ENCODE data around the gene LTB4R2.

LTB4R2 gene, protein sequence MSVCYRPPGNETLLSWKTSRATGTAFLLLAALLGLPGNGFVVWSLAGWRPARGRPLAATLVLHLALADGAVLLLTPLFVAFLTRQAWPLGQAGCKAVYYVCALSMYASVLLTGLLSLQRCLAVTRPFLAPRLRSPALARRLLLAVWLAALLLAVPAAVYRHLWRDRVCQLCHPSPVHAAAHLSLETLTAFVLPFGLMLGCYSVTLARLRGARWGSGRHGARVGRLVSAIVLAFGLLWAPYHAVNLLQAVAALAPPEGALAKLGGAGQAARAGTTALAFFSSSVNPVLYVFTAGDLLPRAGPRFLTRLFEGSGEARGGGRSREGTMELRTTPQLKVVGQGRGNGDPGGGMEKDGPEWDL

DNA sequence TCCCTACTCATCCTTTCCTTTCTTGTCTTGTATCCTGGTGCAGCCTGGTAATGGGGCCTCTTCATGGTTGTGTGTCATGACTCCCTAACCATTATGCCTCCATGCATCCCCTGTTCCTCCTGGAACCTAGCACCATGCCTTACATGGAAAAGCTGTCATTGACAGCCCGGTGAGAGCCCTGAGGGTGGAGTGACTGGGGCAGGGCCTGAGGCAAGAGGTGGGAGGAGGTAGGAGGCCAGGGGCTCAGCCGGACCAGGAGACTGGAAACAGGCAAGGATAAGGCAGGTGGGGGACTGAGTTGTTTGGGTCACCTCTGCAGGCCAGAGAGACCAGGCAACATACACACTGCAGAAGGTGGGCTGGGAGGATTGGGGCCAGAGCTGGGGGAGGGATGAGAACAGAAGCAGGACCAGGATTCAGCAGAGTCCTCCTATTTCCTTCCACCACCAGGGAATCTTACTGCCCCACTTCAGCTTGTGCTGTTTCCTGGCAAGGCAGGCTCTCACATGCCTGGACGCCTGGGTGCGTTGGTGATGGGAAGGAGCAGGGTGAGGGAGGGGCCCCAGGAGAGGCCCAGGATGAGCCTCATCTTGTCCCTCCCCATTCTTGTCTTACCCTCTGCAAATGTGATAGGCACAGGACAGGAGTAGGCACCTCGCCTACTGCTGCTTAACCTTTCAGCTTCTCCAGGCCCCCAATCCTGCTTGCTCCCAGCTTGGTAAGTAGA is at the start of gene LTB4R2:
TSS of gene LTB4R2 (plus strand) at position 603 of the 727 bp plus-strand sequence. CDS start 525 bp downstream, outside the sequence.
- Mint-ChIP-seq H3K27me3 (ENCODE audit: low read depth) (no peaks in the 10 kb centered on the region), H3K9me3 (no peaks in the 10 kb centered on the region), H3K4me1 (ENCODE audit: low read depth) (peaks cover 54% of the 10 kb centered on the region), H3K27ac (peak within 1 kb of the TSS; percentile 89), H3K36me3 (ENCODE audit: low read depth) (peaks cover 47% of the 10 kb centered on the region), H3K4me3 (peak within 1 kb of the TSS; percentile 82)

DNA sequence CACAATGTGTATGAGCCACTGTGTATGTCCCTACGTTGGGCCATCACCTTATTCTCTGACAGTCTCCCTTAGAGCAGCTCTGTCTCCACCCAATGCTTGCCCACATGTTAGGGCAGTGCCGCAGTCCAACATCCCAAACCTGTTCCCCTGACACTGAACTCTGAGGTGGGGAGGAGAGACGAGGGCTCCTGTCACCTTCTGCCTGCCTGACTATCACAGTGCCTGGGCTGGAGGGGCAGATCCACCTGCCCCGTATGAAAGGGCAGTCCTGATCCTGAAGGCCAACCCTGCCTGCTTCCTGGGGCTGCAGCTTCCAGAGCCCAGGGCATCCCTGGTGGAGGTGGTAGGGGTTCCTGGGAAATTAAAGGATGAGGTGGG is 49.2 kb upstream of the LTB4R2 start:
- H3K27ac Mint-ChIP-seq, result no peak overlapping the region
- H3K36me3 Mint-ChIP-seq (ENCODE audit: low read depth), result peaks cover 3% of the 10 kb centered on the region
- no peaks in the 10 kb centered on the region for H3K27me3 Mint-ChIP-seq (ENCODE audit: low read depth)
- no peaks in the 10 kb centered on the region for H3K9me3 Mint-ChIP-seq
- H3K4me1 Mint-ChIP-seq (ENCODE audit: low read depth), result no peaks in the 10 kb centered on the region
- no peak overlapping the region for H3K4me3 Mint-ChIP-seq

DNA sequence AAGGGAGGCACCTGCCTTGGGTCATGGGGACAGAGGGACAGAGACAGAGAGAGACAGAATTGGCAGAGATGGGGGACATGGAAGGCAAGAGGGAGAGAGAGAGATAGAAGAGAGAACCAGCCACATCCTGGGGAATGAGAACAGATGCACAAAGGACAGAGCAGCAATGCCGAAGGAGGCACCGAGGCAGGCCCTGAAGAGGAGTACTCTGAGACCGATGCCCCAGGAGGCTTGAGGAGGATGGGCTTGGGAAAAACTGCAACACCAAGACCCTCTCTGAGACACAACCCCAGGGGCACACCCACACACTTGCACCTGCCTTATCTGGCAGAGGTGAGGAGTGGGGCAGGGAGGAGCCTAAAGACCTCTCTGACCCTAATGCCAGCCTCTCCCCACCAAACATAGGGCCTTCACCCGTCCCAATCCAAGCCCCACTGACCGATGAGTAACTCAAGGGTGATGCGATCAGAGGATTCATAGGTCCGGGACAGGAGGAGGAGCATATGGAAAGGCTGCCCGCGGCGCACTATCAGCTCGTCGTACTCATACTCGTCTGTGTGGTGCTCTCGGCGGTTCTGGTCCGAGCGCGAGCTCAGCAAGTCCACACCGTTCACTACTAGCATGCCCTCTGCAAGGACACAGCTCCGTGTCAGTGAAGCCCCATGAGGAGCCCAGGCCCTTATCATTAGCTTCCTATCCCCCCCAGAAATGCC is 48.5 kb upstream of the LTB4R2 start:
- H3K4me1 Mint-ChIP-seq (ENCODE audit: low read depth), result no peaks in the 10 kb centered on the region

DNA sequence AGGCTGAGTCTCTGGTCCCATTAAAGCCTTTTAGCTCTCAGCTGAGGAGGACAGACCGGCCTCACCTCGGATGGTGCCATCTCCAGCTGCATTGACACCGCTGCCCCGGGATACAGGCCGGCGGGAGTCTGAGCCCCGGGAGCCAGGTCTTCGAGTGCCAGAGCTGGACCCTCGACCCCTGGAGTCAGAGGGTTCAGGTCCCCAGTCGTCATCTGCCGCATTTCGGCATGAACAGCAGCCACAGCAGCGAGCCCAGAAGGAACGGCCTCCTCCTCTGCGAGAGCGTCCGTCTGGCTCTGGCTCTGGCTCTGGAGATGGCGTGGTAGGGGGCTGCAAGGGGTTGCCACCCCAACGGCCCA is 48.0 kb upstream of the LTB4R2 start:
- Mint-ChIP-seq H3K9me3 (no peaks in the 10 kb centered on the region), H3K36me3 (ENCODE audit: low read depth) (peaks cover 13% of the 10 kb centered on the region), H3K4me1 (ENCODE audit: low read depth) (no peaks in the 10 kb centered on the region), H3K27ac (no peak overlapping the region), H3K27me3 (ENCODE audit: low read depth) (no peaks in the 10 kb centered on the region), H3K4me3 (no peak overlapping the region)

More for the DNA sequence above, 48.5 kb upstream of the LTB4R2 start:
- H3K36me3 Mint-ChIP-seq (ENCODE audit: low read depth), result peaks cover 7% of the 10 kb centered on the region
- H3K27ac Mint-ChIP-seq, result no peak overlapping the region
- no peaks in the 10 kb centered on the region for H3K27me3 Mint-ChIP-seq (ENCODE audit: low read depth)
- H3K4me3 Mint-ChIP-seq, result no peak overlapping the region
- no peaks in the 10 kb centered on the region for H3K9me3 Mint-ChIP-seq

DNA sequence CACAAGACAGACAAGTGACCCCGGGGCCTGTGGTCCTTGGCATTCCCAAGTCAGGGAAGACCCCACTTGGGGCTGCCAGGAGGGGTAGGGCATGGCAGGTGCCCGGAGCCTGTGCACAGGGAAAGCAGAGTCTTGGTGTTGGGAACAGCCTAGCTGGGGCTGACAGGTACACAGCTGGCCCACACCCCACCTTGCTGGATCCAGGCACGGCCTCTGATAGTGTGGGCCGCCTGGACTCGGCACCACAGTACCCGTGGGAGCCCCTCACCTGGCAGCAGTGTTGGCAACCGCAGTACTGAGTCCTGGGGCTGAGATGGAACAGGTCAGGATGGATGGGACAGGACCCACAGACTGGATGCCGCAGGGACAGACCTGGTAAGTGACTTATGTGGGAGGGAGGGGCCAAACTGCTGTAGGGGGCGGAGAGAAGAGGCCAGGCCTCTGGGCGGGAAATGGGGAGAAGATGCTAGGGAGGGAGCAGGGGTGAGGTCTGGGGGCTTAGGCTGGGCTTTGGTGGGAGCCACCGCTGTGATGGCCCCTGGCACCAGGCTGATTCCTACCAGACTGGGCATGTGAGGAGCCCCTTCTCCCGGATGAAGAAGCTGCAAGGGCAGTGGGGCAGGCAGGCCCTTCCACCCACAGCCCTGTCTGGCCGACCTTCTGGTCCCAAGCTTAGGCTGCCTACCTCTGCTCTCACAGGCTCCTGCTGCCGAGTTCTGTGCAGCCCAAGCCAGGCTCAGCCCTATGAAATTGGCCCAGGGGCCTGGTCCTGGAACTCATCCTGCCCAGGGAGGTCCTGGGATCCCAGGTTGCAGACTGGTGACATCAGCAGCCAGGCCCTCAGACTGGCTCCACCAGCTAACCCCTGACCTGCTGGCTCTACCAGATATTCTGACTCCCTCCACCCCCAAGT is 46.9 kb upstream of the LTB4R2 start, which contains the start of gene TGM1:
TSS of gene TGM1 (minus strand) at position 357 of the 913 bp plus-strand sequence. CDS start 825 bp downstream, outside the sequence.
- Mint-ChIP-seq H3K4me1 (ENCODE audit: low read depth) (no peaks in the 10 kb centered on the region), H3K4me3 (no peak within 1 kb of the TSS), H3K27ac (no peak within 1 kb of the TSS), H3K27me3 (ENCODE audit: low read depth) (no peaks in the 10 kb centered on the region), H3K9me3 (no peaks in the 10 kb centered on the region), H3K36me3 (ENCODE audit: low read depth) (peaks cover 17% of the 10 kb centered on the region)

DNA sequence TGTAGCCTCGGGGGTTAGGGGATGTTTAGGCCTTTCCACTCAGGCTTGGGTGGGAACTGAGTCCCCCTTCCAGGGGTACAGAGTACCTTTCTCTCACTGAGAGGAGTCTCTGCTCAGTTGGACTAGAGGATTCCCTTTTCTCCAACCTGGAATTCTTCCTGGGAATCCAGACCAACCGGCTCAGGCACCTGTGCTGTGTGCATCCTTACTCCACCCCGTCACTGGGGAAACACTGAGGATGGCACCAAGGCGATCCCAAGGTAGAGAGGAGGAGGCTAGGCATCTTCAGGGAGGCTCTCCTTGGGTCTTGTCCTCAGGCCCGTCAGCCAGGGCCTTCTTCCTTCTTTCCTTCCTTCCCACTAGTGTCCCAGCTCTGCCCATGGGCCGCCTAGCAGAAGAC is 46.1 kb upstream of the LTB4R2 start:
- Mint-ChIP-seq H3K36me3 (ENCODE audit: low read depth) (peaks cover 17% of the 10 kb centered on the region), H3K27ac (no peak overlapping the region), H3K4me1 (ENCODE audit: low read depth) (no peaks in the 10 kb centered on the region), H3K4me3 (no peak overlapping the region), H3K27me3 (ENCODE audit: low read depth) (no peaks in the 10 kb centered on the region), H3K9me3 (no peaks in the 10 kb centered on the region)

DNA sequence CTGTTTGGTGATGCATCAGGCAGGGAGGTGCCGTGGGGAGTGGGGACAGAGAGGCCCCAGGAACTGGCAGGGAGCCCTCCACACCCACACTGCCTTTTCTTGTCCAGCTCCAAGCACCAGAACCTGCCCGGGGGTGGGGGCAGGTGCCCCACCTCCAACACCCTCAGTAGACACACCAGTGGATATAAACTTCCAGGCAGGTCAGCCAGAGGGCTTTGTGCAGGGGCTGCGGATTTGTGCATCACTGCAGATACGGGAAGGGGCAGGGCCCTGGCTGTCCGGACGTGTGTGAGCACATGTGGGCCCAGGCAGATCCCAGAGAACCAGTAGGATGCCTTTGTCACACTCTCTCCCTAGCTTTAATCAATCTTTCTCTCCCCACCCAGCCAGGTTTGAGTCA is 45.6 kb upstream of the LTB4R2 start:
- Mint-ChIP-seq H3K4me3 (no peak overlapping the region), H3K36me3 (ENCODE audit: low read depth) (peaks cover 21% of the 10 kb centered on the region), H3K27ac (no peak overlapping the region), H3K4me1 (ENCODE audit: low read depth) (no peaks in the 10 kb centered on the region), H3K9me3 (no peaks in the 10 kb centered on the region), H3K27me3 (ENCODE audit: low read depth) (no peaks in the 10 kb centered on the region)

DNA sequence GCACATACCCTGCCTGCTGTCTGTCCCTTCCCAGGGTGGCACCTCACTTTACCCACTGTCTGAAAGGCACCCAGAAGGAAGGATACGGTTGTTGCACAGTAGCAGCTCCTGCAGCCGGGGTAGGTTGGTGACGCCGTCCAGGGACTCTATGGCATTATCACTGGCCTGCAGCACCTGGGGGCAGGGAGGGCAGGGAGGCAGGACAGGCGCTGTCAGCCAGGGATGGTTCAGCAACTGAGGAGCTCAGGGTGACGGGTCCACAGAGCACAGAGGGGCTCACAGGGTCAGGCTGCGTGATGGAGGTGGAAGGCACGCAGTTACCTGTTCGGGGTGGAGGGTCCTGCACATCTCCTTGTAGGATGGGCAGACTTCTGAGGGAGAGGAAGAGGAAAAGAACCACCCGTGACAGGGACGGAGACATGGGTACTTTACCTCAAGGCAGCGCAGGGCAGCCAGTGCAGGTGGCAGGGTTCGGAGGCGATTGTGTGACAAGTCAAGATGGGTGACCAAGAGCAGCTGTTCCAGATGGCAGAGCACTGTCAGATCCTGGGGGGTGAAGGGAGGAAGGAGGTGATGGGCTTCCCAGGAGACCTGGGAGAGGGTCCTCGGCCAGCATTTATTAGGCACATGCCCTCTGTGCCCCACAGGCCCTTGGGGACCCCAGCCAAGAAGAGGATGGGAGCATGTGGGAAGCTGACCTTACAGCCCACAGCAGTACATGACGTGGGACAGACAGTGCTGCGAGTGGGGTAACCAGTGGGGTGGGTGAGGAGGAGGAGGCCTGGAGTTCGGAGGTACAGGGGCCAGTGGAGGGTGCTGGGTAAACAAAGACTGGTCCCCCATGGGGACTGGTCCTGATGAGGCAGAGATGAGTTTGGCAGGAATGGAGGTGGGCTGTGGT is 43.3 kb upstream of the LTB4R2 start:
- Mint-ChIP-seq H3K27ac (no peak overlapping the region), H3K4me3 (no peak overlapping the region), H3K9me3 (no peaks in the 10 kb centered on the region), H3K27me3 (ENCODE audit: low read depth) (no peaks in the 10 kb centered on the region), H3K36me3 (ENCODE audit: low read depth) (peaks cover 24% of the 10 kb centered on the region), H3K4me1 (ENCODE audit: low read depth) (peaks cover 11% of the 10 kb centered on the region)

DNA sequence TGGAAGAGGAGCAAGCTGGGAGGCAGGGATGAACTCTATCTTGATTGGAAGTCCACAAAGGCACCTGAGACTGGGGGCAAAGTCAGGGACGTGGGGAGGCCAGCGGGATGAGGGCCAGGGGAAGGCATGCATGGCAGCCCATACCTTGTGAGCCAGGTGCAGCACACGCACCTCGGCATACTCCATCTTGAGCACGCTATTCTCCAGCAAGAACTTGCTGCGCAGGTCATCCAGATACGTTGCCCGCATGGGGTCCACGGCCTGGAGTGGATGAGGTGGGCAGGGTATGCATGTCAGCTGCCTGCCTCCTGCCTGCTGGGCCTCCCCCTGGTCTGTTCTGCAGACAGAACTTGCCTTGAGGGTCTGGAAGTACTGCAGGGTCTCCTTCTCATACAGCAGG is 42.4 kb upstream of the LTB4R2 start:
- Mint-ChIP-seq H3K27ac (no peak overlapping the region), H3K36me3 (ENCODE audit: low read depth) (peaks cover 27% of the 10 kb centered on the region), H3K9me3 (no peaks in the 10 kb centered on the region), H3K4me1 (ENCODE audit: low read depth) (peaks cover 20% of the 10 kb centered on the region), H3K4me3 (no peak overlapping the region), H3K27me3 (ENCODE audit: low read depth) (no peaks in the 10 kb centered on the region)

DNA sequence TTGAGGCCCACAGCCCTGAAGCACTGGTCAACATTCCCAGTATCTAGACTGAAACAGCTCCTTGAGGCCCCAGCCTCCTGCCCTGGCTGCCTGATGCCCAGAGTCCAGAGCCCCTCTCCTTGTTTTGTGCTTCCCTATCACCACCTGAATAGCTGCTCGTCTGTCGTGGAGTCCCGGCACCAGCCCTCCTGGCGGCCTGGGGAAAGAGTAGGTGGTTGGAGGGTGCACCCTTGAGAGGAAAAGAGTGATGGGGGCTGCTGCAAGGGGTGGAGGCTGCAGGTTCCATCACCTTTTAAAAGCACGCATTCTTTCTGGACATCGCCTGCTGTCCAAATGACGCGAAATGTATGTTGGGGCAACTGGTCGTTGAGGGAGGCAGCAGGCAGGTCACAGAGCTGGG is 41.7 kb upstream of the LTB4R2 start:
- no peak overlapping the region for H3K27ac Mint-ChIP-seq
- peaks cover 27% of the 10 kb centered on the region for H3K36me3 Mint-ChIP-seq (ENCODE audit: low read depth)

DNA sequence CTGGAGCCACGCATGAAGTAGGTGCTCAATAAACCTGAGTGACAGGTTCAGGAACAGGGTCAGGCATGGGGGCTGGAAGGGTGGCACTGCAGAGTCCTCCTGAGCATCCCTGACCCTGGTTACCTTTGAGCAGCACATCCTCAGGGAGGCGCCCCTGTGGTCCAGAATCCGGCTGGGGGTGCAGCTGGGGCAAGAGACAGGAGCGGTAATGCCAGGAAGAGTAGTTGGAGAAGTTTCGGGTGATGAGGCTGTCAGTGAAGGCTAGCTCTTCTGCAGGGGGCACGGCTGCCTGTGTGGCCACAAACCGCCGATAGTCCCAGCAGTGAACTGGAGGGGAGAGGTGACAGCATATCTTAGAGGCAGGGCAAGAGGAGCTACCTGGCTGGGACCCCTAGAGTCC is 40.6 kb upstream of the LTB4R2 start:
- no peaks in the 10 kb centered on the region for H3K27me3 Mint-ChIP-seq (ENCODE audit: low read depth)
- H3K36me3 Mint-ChIP-seq (ENCODE audit: low read depth), result peaks cover 27% of the 10 kb centered on the region
- no peak overlapping the region for H3K4me3 Mint-ChIP-seq
- H3K27ac Mint-ChIP-seq, result no peak overlapping the region
- H3K9me3 Mint-ChIP-seq, result no peaks in the 10 kb centered on the region
- H3K4me1 Mint-ChIP-seq (ENCODE audit: low read depth), result peaks cover 35% of the 10 kb centered on the region

More for the DNA sequence above, 41.7 kb upstream of the LTB4R2 start:
- H3K27me3 Mint-ChIP-seq (ENCODE audit: low read depth), result no peaks in the 10 kb centered on the region
- H3K4me1 Mint-ChIP-seq (ENCODE audit: low read depth), result peaks cover 24% of the 10 kb centered on the region
- H3K9me3 Mint-ChIP-seq, result no peaks in the 10 kb centered on the region
- no peak overlapping the region for H3K4me3 Mint-ChIP-seq

DNA sequence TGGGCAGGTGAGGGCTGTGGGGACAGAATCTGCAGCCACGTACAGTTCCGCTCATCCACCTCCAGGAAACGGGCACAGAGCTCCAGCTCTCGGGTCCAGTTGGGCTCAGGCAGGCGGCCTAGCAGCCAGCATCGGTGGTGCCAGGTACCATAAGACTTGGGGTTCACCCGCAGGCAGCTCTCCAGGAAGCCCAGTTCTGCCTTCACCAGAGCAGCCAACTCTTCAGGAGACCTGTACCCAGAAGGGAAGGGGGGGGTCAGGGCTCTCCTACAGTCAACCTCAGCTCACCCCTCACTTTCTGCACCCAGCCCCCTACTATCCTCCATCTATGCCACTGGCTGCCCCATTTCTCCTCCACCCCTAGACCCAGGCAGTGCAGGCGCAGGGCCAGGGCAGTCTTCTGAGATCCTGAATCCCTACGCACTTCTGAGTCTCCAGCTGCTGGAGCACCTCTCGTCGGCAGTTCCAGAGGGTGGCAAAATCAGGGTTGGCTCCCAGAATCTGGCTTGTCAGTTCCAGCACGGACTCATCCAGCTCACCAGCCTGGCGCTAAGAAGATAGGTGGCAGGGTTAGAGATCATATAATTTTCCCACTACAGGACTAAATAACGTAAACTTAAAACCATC is 39.9 kb upstream of the LTB4R2 start:
- H3K36me3 Mint-ChIP-seq (ENCODE audit: low read depth), result peaks cover 24% of the 10 kb centered on the region
- peak overlapping the region; percentile 26 for H3K4me3 Mint-ChIP-seq
- H3K27me3 Mint-ChIP-seq (ENCODE audit: low read depth), result no peaks in the 10 kb centered on the region
- peaks cover 37% of the 10 kb centered on the region for H3K4me1 Mint-ChIP-seq (ENCODE audit: low read depth)
- no peaks in the 10 kb centered on the region for H3K9me3 Mint-ChIP-seq
- H3K27ac Mint-ChIP-seq, result no peak overlapping the region
